Pancreas (tissue), 10 donors: ENCODE measurements around the gene RERE. TPM values are rescaled to one million over a fixed set of nuclear protein-coding genes. Genes with fewer than 3 reads are reported as not detected.
A peak's percentile ranks its signal among the peaks of the same experiment; 100 is the strongest.

ENCODE experiments used
- ATAC-seq, 4 donors: fragments of 200-7000 bp; cut with Tn5 transposase; one replicate each; pipeline versions ENCODE4 v1.8.0 to v1.9.1; 2020; ENCODE audit warnings: mild to moderate bottlenecking in 4 of 4, moderate library complexity in 4 of 4
- DNase-seq, 6 donors: peaks; one replicate each; pipeline ENCODE4 v3.0.0-alpha.2; 2020
- FAIRE-seq: peaks from 2 replicates; lab custom pipeline; 2012; peaks lifted over from hg19 to GRCh38; lab: Jason Lieb, UNC
- H3K27ac ChIP-seq, 4 donors: fragments of 200-600 bp; sonication (generic); 1 replicate in 3 of 4; 2 replicates in 1 of 4; pipeline versions ENCODE4 v1.5.0 to v1.8.0; 2020
- H3K27me3 ChIP-seq, 4 donors: fragments of 200-600 bp; one replicate each; pipeline ENCODE4 v1.8.0; 2021
- H3K36me3 ChIP-seq, 3 donors: fragments of 200-600 bp; sonication (generic) in 1 of 3; one replicate each; pipeline versions ENCODE4 v1.5.0 to v1.8.0; 2020 to 2021
- H3K4me1 ChIP-seq, 3 donors: fragments of 200-600 bp; one replicate each; pipeline ENCODE4 v1.8.0; 2021
- H3K4me3 ChIP-seq, 4 donors: fragments of 200-600 bp; sonication (generic) in 2 of 4; one replicate each; pipeline versions ENCODE4 v1.5.0 to v1.8.0; 2020 to 2021
- H3K9me3 ChIP-seq, 4 donors: fragments of 200-600 bp; one replicate each; pipeline ENCODE4 v1.8.0; 2021
- CTCF ChIP-seq, 4 donors: fragments of 200-600 bp; sonication (generic) in 3 of 4; IDR thresholded peaks; one replicate each; pipeline versions ENCODE4 v1.5.0 to v1.8.0; 2021; ENCODE audit warnings: antibody characterized with exemption in 4 of 4
- WGBS, 2 donors: extraction: QIAGEN DNeasy Blood & Tissue Kit; methylation state at CpG; one replicate each; pipeline ENCODE4 v1.1.7; 2013; 5-methylcytosine and 5-hydroxymethylcytosine counted together
- intact Hi-C, 3 donors: fragments of 100-400 bp; cut with DNase I; formaldehyde crosslinking; loops; one replicate each; pipeline versions ENCODE4 v1.11.1 to v1.14.2; 2022
- polyA plus RNA-seq, 2 donors: library from polyadenylated mRNA; stranded (reverse); fragments of 200-250 nt; gene quantifications; one replicate each; pipeline ENCODE4 v1.2.3, GENCODE V29; 2013
- total RNA-seq, 6 donors: library from RNA; stranded (reverse); fragmentation: NEBNext Ultra II Directional in 4 of 6; extraction: Animal tissue kit (Norgen Biotek cat#: 25700) in 4 of 6; gene quantifications; one replicate each; pipeline versions ENCODE4 v1.2.1 to v1.2.4, GENCODE V29; 2021 to 2023
- donor health status: healthy with polysubstance abuse.
- donor health status: DM: no; HTN: no; CAD: no; lungs with moderate emphysema.
- donor health status: DM: no; HTN: no; CAD: no.
- donor health status: control.
- donor health status: control.
- donor health status: Bipolar disorder and iron deficiency.
- donor health status: DM: yes; HTN: yes; CAD: no.
- donor health status: DM: no; HTN: no; CAD: no.
- donor health status: DM: no; HTN: no; CAD: no.
- donor health status: DM: yes; HTN: yes; CAD: no.

RERE gene
- total RNA-seq (10 to 100 TPM; 47.8 to 76.7 (median 53.4) TPM), polyA plus RNA-seq (10 to 100 TPM; 27.0 to 40.6 TPM)

DNA sequence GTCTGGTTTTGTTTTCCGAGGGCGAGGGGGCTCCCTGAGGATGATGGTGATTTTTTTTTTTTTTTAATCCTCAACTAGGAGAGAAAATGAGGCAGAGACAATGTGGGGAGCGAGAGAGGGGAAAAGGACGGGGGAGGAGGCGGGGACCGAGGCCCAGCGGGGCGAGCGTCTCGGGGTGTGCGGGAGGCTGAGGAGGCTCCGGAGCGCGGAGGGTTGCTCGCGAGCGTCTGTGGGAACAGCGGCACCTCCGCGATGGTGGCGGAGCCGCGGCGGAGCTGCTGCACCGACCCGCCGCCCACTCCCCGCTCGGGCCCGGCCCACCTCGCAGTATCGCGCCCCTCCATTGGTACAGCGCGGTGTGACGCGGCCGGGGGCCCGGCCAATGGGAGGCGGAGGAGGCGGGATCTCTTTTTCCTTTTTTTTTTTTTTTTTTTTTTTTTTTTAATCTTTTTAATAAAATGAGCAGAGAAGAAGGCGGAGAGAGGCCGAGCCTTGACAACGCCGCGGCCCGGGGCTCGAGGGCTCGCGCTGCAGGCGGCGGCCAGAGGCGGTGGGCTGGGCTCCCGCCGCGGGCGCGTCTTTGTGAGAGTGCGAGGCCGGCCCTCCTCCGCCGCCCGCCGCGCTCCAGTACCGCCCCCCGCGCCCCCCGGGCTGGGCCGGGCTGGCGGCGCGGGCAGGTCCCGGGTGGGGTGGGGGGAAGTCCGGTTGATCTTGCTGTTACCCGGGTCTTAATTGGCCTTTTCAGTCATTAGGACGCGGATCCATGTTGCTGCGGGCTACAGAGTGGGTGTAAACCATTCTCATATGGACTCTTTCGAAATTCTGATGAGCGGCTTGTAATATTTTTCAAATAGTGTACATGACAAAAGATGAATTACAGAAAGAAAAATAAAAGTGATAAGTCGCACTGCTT, at the start of gene RERE:
Gene RERE, minus strand, starts transcription at position 229 of the 913 bp plus-strand sequence.
- WGBS, 2 donors = 0 to 1% methylated on average over 68 to 82 of the region's 82 CpGs
- intact Hi-C loops = no loop called here
- TF ChIP-seq CTCF (IDR thresholded peaks at IDR 0.05) = no peak
- H3K27ac ChIP-seq = peak within 1 kb of the TSS; percentile 71 to 96 (median 90)
- DNase-seq (peak; percentile 91 to 98 (median 96)), ATAC-seq (peak; percentile 94 to 98 (median 98)), FAIRE-seq (no peak)
- peak within 1 kb of the TSS; percentile 52 to 80 (median 64) for H3K4me3 ChIP-seq
- H3K4me1 ChIP-seq = peaks cover 0 to 14% (median 11%) of the 10 kb centered on the region in 3 donors
- no peaks in the 10 kb centered on the region for H3K27me3 ChIP-seq
- no peaks in the 10 kb centered on the region for H3K36me3 ChIP-seq
- H3K9me3 ChIP-seq = no peaks in the 10 kb centered on the region

GRCh38 chr1:8866792-8867415, 49.5 kb upstream of the RERE start:
- Histone ChIP-seq H3K36me3 (peaks cover 9 to 84% (median 74%) of the 10 kb centered on the region in 3 donors), H3K27ac (no peak overlapping the region), H3K4me3 (no peak overlapping the region), H3K9me3 (no peaks in the 10 kb centered on the region), H3K27me3 (no peaks in the 10 kb centered on the region), H3K4me1 (no peaks in the 10 kb centered on the region)
- ATAC-seq (no peak), DNase-seq (no peak), FAIRE-seq (no peak)
- TF ChIP-seq CTCF (IDR thresholded peaks at IDR 0.05) = no peak
- 74 to 80% methylated on average over 11 of the region's 11 CpGs for WGBS, 2 donors
- intact Hi-C loops = no loop called here

GRCh38 chr1:8866173-8866791, 48.8 kb upstream of the RERE start:
- no peak for DNase-seq
- H3K36me3 ChIP-seq = peaks cover 9 to 84% (median 71%) of the 10 kb centered on the region in 3 donors

DNA sequence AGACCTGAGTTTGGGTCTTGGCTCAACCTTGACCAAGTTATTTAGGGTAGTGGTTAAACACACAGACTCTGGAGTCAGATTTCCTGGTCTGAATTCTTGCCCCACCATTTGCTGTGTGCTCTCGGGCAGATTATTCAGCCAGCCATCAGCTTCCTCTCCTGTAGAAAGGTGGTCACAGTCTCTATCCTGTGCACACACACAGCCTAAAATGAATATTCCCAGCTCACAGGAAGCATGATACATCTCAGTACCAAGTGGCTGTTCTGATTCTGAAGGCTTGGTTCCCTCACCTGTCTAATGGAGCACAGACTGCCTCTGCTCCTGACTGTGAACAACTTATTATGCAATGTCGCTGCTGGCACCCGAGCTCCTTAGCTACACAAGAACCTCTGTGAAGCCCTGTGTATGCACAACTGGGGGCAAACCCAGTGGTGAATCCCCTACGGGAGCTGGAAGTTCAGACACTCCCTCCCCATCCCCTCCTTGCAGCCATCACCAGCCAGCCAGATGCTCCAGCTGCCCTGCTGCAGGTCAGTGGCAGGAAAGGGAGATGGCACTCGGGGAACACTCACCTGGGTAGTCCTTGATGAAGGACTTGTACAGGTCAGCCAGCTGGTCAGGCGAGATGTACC, 47.4 kb upstream of the RERE start:
- H3K4me3 ChIP-seq = no peak overlapping the region
- H3K27ac ChIP-seq = no peak overlapping the region
- WGBS, 2 donors = 89 to 93% methylated on average over 6 of the region's 6 CpGs
- FAIRE-seq (no peak), ATAC-seq (no peak), DNase-seq (no peak)
- TF ChIP-seq CTCF (IDR thresholded peaks at IDR 0.05) = no peak
- H3K27me3 ChIP-seq = no peaks in the 10 kb centered on the region
- peaks cover 9 to 83% (median 64%) of the 10 kb centered on the region in 3 donors for H3K36me3 ChIP-seq
- H3K9me3 ChIP-seq = no peaks in the 10 kb centered on the region
- H3K4me1 ChIP-seq = no peaks in the 10 kb centered on the region
- intact Hi-C loops = no loop called here

More at GRCh38 chr1:8866173-8866791, 48.8 kb upstream of the RERE start:
- no peak for ATAC-seq
- Histone ChIP-seq H3K4me3 (no peak overlapping the region), H3K27ac (no peak overlapping the region), H3K4me1 (no peaks in the 10 kb centered on the region), H3K27me3 (no peaks in the 10 kb centered on the region), H3K9me3 (no peaks in the 10 kb centered on the region)
- no peak for FAIRE-seq
- intact Hi-C loops = no loop called here
- no peak for TF ChIP-seq CTCF (IDR thresholded peaks at IDR 0.05)
- 91 to 94% methylated on average over 10 of the region's 10 CpGs for WGBS, 2 donors
